HK-2 (cell line): Measurements from ENCODE around the gene RAB2B.
"Not testable (repeated sequence)": the region's sequence is repeated elsewhere in the genome, so short reads cannot be mapped to it uniquely, and the experiment has no call there.

Source experiments
- DNase-seq: peaks from one replicate; pipeline ENCODE4 v3.0.0-alpha.2; 2018; ENCODE audit not compliant: unreplicated experiment

Gene RAB2B

GRCh38 chr14:21486640-21487087, 9.9 kb upstream of the RAB2B start:
- DNase-seq = no peak

- peak; percentile 82 for DNase-seq
Observed at GRCh38 chr14:21476523-21476924, 235 bp downstream of the RAB2B start.

DNA sequence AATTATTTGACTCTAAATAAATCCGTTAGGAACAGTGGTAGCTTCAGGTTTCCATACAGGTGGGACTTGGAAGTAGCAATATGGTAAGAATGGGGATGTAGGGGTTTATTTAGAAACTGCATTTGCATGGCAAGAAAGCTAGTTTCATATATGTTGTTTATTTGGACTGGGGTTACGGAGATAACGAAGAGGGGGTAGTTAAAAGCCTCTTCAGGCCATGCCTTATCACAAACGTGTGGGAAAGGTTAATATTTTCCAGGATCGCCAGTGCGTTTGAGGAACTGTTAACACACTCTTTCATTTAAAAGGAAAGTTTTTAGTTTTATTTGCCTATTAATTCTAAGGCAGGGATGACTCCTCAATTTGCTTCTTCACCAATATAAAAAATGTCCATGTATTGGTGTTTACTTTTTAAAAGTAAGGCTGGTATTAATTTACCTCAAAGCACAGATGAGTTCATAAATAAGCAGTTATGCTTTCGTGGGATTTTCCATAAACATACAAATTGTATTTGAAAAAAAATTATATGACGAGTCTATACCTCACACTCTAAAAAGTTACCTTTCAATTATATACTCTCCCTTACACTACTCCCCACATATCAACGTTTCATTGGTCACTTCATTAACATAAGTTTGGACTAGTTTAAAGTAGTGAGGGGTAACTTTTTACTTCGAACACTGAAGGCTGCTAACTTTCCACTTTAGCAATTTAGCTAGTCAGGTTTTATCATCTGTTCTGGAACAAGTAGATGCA, 814 bp downstream of the RAB2B start:
- DNase-seq = no peak

DNA sequence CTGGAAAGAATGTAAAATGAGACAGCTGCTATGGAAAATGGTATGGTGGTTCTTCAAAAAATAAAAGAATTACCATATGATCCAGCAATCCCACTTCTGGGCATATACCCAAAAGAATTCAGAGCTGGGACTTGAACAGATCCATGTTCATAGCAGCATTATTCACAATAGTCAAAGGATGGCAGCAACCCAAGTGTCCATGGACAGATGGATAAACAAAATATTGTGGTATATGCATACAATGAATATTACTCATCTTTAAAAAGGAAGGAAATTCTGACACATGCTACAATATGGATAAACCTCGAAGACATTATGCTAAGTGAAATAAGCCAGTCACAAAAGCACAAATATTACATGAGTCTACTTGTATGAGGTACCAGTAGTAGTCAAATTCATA, 9.1 kb downstream of the RAB2B start:
- DNase-seq = no peak

DNA sequence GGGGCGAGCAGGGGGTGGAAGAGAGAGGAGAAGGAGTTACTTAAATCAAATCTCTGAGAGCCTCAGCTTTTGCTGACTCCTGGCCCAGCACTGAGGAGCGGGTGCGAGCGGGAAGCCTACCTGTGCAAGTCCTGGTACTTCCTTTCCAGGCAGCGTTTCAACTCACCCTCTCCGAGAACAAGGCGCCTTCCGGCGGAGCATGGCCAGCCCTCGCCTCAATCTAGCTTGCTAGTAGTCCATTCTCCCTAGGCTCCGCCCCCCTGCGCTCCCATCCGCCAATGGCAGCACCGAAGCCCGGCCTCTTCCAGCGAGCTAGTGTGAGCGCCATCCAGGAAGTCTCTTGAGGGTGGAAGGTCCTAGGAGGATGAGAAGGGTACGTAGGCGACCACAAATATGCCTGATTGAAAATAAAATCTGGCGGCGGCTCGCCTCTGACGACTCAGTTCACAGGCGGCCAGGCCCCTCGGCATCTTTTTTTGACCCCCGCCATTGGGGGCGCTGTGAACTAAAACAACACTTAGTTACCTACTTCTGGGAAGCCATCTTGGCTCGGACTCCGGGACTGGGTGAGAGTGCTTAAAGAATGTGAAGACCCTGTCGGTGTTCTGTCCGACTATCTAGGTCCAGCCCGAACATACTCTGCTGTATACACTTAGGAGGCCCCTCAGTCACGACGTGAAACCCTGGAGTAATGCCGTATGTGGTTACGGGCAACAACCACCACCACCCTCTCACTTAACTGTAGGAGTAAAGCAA, 20.7 kb downstream of the RAB2B start, which contains the start of gene CHD8:
CHD8 (minus strand) TSS at position 212 of the 756 bp plus-strand sequence. CDS start 24,480 bp downstream, outside the sequence.
- DNase-seq = peak; percentile 99

- DNase-seq = no peak
Observed at GRCh38 chr14:21455592-21455911, 21.2 kb downstream of the RAB2B start.

DNA sequence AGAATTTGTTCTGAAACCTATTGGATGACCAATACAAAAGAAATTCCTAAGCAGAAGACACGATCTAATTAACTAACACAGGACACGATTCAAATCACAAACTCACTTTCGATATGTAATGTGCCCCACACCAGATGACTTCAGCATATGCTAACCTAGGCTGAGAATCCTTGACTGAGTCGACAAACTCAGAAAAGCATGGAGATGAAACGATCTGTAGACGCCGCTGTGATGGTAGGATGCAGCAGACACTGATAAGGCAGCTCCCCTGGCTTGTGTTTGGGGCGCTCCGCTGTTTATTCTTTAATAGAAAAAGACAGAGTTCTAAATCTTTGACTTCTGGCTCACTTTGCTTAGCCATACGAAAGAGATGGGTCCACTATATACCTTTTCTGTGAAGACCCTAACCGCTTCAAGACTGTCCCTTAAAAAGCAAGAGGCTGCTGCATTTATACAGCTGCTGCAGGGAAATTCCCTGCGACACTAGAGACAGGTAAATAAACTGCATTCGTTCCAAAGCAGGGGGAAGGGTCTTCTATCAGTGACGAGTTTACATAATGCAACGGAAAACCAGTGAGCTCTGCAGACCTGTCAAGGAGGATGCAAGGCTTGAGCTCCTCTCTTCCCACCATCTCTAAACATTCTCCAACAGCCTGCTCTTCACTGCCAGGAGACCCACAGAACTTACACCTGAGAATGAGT, 21.8 kb downstream of the RAB2B start:
- no peak for DNase-seq

DNA sequence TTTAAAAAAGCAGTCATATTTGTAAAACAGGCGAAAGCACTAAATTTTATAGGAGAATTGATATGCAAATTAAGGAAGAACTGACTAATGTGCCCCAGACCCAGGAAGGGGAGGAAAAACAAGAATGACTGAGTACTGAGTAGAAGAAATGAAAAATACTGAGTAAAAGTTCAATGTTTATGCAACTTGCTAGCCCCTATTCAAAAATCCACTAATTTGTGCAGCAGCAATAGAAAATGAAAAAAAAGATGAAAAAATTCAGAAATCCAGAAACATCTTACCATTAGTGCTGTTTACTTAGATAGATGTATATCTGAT, 26.9 kb downstream of the RAB2B start:
- DNase-seq = no peak

GRCh38 chr14:21442657-21443056, 34.1 kb downstream of the RAB2B start:
- DNase-seq = not testable (repeated sequence)

DNA sequence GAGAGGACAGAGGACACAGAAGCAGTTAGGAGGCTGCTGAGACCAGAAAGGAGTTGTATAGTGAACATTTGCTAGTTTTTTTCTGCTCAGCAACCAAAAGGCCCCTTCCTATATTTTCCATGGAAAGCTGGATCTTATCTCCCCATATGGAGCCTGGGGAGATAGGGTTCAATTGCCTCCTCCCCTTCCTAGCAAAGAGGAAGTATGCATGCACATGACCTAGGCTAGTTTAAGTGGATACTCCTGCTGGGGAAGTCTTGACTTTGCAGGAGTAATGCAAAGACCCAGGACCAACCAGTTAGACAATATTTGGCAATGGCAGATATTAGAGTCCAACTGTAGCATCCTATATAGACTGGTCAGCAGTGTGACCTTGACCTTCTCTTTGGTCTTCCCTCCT, 35.9 kb downstream of the RAB2B start:
- DNase-seq = no peak

- DNase-seq = peak; percentile 98
Observed at GRCh38 chr14:21437063-21437901, 39.5 kb downstream of the RAB2B start.

- no peak for DNase-seq
Observed at GRCh38 chr14:21436567-21437062, 40.1 kb downstream of the RAB2B start.

GRCh38 chr14:21431126-21431525, 45.6 kb downstream of the RAB2B start:
- DNase-seq = no peak

- no peak for DNase-seq
Observed at GRCh38 chr14:21428930-21429329, 47.8 kb downstream of the RAB2B start.

DNA sequence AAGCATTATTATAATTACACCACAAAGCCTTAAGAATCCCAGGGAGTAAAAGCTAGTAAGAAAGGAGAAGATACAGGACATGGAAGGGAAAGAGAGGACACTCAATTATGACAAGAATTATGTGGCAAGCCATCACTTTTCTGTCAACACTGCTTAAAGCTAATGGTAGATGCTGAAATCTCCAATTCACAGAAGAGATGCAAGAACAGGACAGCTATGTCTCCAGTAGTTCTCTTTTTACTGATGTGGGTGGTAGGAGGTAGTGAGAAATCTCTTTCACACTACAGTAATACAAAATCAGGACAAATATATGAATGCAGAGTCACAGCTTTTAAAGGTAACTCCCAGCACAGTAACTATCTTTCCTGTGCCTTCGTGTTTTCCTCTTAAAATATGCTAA, 50.1 kb downstream of the RAB2B start:
- no peak for DNase-seq

DNA sequence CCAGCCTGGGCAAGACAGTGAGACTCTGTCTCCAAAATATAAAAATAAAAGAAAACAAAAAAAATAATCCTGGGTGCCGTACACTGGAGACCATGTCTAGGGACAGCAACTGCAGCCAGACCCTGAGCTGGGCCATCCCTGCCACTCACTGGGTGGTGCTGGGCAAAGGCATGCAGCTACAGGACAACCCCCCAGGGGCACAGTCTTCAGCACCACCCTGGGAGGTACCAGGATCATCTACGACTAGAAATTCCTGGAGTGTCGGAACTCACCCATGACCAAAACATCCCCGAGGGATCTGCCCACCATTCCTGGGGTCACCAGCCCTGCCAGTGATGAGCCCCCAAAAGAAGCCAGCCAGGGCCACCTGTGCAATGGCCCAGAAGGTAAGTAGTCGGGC, 57.2 kb downstream of the RAB2B start:
- DNase-seq = no peak

DNA sequence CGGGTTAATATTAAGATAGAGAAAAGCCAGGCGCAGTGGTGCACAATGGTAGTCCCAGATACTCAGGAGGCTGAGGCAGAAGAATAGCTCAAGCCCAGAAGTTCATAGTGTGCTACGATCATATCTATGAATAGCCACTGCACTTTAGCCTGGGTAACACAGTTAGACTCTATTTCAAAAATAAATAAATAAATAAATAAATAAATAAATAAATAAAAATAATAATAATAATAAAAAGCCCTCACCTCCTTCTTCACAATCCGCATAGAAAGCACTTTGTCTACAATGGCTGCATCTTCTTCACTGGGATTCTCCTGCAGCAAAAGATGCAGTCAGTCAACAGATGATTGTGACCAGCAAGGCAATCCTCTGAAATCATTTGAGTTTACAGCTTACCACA, 61.4 kb downstream of the RAB2B start:
- no peak for DNase-seq

DNA sequence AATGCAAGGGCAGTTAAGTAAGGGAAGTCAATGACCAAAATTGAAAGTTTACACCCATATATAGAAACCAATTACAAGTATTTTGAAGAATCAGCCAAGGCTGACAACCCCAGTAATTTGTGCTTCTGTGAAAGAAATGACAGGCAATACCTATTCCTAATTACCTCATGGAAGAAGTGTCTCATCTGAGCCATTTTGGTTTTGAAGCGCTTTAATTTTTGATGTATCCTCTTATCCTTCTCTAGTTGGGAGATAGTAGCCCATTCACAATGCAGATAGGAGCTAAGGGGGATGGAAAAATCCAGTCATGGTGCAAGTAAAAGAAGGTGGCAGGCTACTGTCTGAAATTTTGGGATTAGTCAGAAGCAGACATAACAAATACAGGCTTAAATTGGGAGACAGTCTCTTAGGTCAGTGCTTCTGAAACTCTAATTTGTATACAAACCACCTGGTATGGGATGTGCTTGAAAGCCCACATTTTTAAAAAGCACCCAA, 62.6 kb downstream of the RAB2B start:
- no peak for DNase-seq
